ENCODE data around the gene CDCP2.
A peak's percentile ranks its signal among the peaks of the same experiment; 100 is the strongest.

Gene CDCP2

GRCh38 chr1:54152696-54153095 is at the start of gene CDCP2:
CDCP2 (minus strand) TSS chr1:54153000; CDS start chr1:54152922, 78 bp downstream.
- DNase-seq: no peak

- peak in 2 of 51 donors; percentile 42 to 62 for DNase-seq
Observed at GRCh38 chr1:54200519-54200997, 47.8 kb upstream of the CDCP2 start.

- DNase-seq: peak; percentile 34 to 96 (median 86)
Observed at GRCh38 chr1:54199765-54200518, 47.1 kb upstream of the CDCP2 start, which contains the start of the genes CYB5RL and MRPL37. CYB5RL (minus strand) TSS chr1:54200030; CDS start chr1:54195616, 4,414 bp downstream. MRPL37 (plus strand) TSS chr1:54200167; CDS start chr1:54200244, 77 bp downstream.

GRCh38 chr1:54199151-54199764 is 46.5 kb upstream of the CDCP2 start:
- DNase-seq: peak in 5 of 51 donors; percentile 24 to 55 (median 46)

- DNase-seq: no peak
Observed at GRCh38 chr1:54193453-54193852, 40.7 kb upstream of the CDCP2 start.

GRCh38 chr1:54191525-54191924 is 38.7 kb upstream of the CDCP2 start:
- no peak for DNase-seq

GRCh38 chr1:54190526-54190925 is 37.7 kb upstream of the CDCP2 start:
- DNase-seq: no peak

GRCh38 chr1:54188291-54188690 is 35.5 kb upstream of the CDCP2 start:
- no peak for DNase-seq

- no peak for DNase-seq
Observed at GRCh38 chr1:54186056-54186455, 33.3 kb upstream of the CDCP2 start.

GRCh38 chr1:54180701-54181360 is 28.0 kb upstream of the CDCP2 start:
- no peak for DNase-seq

GRCh38 chr1:54178296-54179070 is 25.7 kb upstream of the CDCP2 start:
- no peak for DNase-seq

- DNase-seq: no peak
Observed at GRCh38 chr1:54177726-54178125, 24.9 kb upstream of the CDCP2 start.

- DNase-seq: no peak
Observed at GRCh38 chr1:54176621-54177327, 24.0 kb upstream of the CDCP2 start.

- no peak for DNase-seq
Observed at GRCh38 chr1:54174106-54174505, 21.3 kb upstream of the CDCP2 start.

- peak in 23 of 51 donors; percentile 3 to 71 (median 24) for DNase-seq
Observed at GRCh38 chr1:54173681-54174080, 20.9 kb upstream of the CDCP2 start.

- no peak for DNase-seq
Observed at GRCh38 chr1:54172614-54173599, 20.1 kb upstream of the CDCP2 start.

GRCh38 chr1:54171606-54172005 is 18.8 kb upstream of the CDCP2 start:
- no peak for DNase-seq

GRCh38 chr1:54171016-54171415 is 18.2 kb upstream of the CDCP2 start:
- peak in 1 of 51 donors; percentile 34 for DNase-seq

GRCh38 chr1:54169068-54169467 is 16.3 kb upstream of the CDCP2 start:
- DNase-seq: no peak

All from hypothalamus (tissue), 51 donors.